ENCODE data around the gene INPP5D. TPM values are rescaled to one million over a fixed set of nuclear protein-coding genes. Genes with fewer than 3 reads are reported as not detected.

The INPP5D gene
- polyA plus RNA-seq, 1 donor (not counting 4 experiments of a cell fraction or from before 2014, with no cell fraction given), result 7.5 TPM

DNA sequence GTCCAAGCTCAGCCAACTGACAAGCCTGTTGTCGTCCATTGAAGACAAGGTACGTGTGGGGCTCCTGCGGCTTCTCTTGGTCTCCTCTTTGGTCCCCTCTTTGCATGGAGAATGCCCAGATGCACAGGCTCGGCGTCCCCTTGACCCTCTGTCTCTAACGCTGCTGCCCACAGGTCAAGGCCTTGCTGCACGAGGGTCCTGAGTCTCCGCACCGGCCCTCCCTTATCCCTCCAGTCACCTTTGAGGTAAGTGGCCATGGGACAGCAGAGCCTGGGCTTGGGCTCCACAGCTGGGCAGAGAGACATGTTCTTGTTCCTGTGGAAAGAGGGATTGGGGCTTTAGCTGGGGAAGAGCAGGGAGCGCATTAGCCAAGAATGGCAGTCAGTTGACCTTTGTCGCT is 86.1 kb downstream of the INPP5D start:
- Histone ChIP-seq H3K9me3 (ENCODE audit: control insufficient read depth, low read depth, low read length) (no peaks in the 10 kb centered on the region), H3K36me3 (ENCODE audit: control insufficient read depth in 2 of 2, extremely low read depth in 1 of 2, insufficient read depth in 2 of 2, low read length in 2 of 2) (peaks cover 14 to 15% of the 10 kb centered on the region in 2 experiments), H3K4me2 (ENCODE audit: control insufficient read depth, extremely low read depth, insufficient read depth, low read depth, low read length) (no peak overlapping the region), H3K4me1 (ENCODE audit: control insufficient read depth, extremely low read depth, insufficient read depth, low read length) (peaks cover 6% of the 10 kb centered on the region), H3K9ac (ENCODE audit: control insufficient read depth, extremely low read depth, insufficient read depth, low read length) (no peak overlapping the region), H2AFZ (ENCODE audit: control insufficient read depth, low read length) (no peak overlapping the region), H3K9me1 (ENCODE audit: control insufficient read depth, extremely low read depth, insufficient read depth, low read length) (no peaks in the 10 kb centered on the region), H3K27ac (ENCODE audit: control insufficient read depth, insufficient read depth, low read length) (no peak overlapping the region), H3K79me2 (ENCODE audit: control insufficient read depth, insufficient read depth, low read length) (peaks cover 33% of the 10 kb centered on the region), H4K20me1 (ENCODE audit: control insufficient read depth, extremely low read depth, insufficient read depth, low read length) (no peaks in the 10 kb centered on the region), H3K27me3 (ENCODE audit: control insufficient read depth, extremely low read depth, insufficient read depth, low read length) (no peaks in the 10 kb centered on the region), H3K4me3 (ENCODE audit: control insufficient read depth in 2 of 3, extremely low read depth in 1 of 3, insufficient read depth in 2 of 3, low read depth in 1 of 3, low read length in 3 of 3) (no peak overlapping the region)
- DNase-seq (ENCODE audit: low read depth, low spot score) (no peak), FAIRE-seq (no peak)
- dilution Hi-C loops (cut with MboI; ENCODE audit: extremely low pct_ligation_motif_present, low sequenced_read_pairs), result no loop called here
- TF ChIP-seq, protein P1, sequence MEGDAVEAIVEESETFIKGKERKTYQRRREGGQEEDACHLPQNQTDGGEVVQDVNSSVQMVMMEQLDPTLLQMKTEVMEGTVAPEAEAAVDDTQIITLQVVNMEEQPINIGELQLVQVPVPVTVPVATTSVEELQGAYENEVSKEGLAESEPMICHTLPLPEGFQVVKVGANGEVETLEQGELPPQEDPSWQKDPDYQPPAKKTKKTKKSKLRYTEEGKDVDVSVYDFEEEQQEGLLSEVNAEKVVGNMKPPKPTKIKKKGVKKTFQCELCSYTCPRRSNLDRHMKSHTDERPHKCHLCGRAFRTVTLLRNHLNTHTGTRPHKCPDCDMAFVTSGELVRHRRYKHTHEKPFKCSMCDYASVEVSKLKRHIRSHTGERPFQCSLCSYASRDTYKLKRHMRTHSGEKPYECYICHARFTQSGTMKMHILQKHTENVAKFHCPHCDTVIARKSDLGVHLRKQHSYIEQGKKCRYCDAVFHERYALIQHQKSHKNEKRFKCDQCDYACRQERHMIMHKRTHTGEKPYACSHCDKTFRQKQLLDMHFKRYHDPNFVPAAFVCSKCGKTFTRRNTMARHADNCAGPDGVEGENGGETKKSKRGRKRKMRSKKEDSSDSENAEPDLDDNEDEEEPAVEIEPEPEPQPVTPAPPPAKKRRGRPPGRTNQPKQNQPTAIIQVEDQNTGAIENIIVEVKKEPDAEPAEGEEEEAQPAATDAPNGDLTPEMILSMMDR (optimal IDR thresholded peaks at IDR 0.05 in 1 of 3, IDR thresholded peaks at IDR 0.05 in 1 of 3, conservative IDR thresholded peaks at IDR 0.05 in 1 of 3; ENCODE audit: extremely low read depth in 1 of 3, insufficient read depth in 2 of 3, low read length in 3 of 3), result no peak
- no peak for TF ChIP-seq EZH2 (IDR thresholded peaks at IDR 0.05; ENCODE audit: low read length)

DNA sequence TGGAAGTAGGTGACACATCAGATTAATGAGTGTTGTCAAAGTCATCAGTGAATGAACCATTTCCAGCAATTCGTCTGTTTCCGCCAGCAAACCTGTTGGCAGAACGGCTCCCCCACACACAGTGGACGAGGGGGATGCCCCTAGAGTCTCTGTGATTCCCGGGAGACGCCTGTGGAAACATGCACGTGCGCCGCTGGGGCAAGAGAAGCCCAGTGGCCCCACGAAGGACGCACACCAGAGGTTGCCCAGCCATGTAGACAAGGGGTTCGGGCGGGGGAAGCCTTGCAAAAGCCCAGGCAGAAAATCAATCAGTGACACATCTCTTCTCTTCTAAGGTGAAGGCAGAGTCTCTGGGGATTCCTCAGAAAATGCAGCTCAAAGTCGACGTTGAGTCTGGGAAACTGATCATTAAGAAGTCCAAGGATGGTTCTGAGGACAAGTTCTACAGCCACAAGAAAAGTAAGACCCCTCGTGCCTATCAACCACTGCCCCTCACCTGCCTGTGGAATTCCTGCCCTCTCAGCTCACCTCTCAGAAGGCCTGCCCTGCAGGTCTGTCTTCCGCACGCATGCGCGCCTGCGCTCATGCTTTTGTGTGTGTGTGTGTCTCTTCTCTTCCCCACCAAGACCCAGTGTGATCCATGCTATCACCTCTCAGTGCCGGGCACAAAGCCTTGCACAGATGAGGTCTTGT is 87.1 kb downstream of the INPP5D start:
- FAIRE-seq (no peak), DNase-seq (ENCODE audit: low read depth, low spot score) (no peak)
- H3K79me2 ChIP-seq (ENCODE audit: control insufficient read depth, insufficient read depth, low read length), result peaks cover 24% of the 10 kb centered on the region
- H3K9me3 ChIP-seq (ENCODE audit: control insufficient read depth, low read depth, low read length), result no peaks in the 10 kb centered on the region
- no peak overlapping the region for H3K4me3 ChIP-seq (ENCODE audit: control insufficient read depth in 2 of 3, extremely low read depth in 1 of 3, insufficient read depth in 2 of 3, low read depth in 1 of 3, low read length in 3 of 3)
- H3K9me1 ChIP-seq (ENCODE audit: control insufficient read depth, extremely low read depth, insufficient read depth, low read length), result no peaks in the 10 kb centered on the region
- TF ChIP-seq, protein P1 (optimal IDR thresholded peaks at IDR 0.05 in 1 of 3, IDR thresholded peaks at IDR 0.05 in 1 of 3, conservative IDR thresholded peaks at IDR 0.05 in 1 of 3; ENCODE audit: extremely low read depth in 1 of 3, insufficient read depth in 2 of 3, low read length in 3 of 3), result no peak
- no peak for TF ChIP-seq EZH2 (IDR thresholded peaks at IDR 0.05; ENCODE audit: low read length)
- dilution Hi-C loops (cut with MboI; ENCODE audit: extremely low pct_ligation_motif_present, low sequenced_read_pairs), result no loop called here
- peaks cover 3% of the 10 kb centered on the region for H3K4me1 ChIP-seq (ENCODE audit: control insufficient read depth, extremely low read depth, insufficient read depth, low read length)
- no peak overlapping the region for H3K9ac ChIP-seq (ENCODE audit: control insufficient read depth, extremely low read depth, insufficient read depth, low read length)
- H3K27me3 ChIP-seq (ENCODE audit: control insufficient read depth, extremely low read depth, insufficient read depth, low read length), result no peaks in the 10 kb centered on the region
- H3K36me3 ChIP-seq (ENCODE audit: control insufficient read depth in 2 of 2, extremely low read depth in 1 of 2, insufficient read depth in 2 of 2, low read length in 2 of 2), result peaks cover 14 to 15% of the 10 kb centered on the region in 2 experiments
- H3K4me2 ChIP-seq (ENCODE audit: control insufficient read depth, extremely low read depth, insufficient read depth, low read depth, low read length), result no peak overlapping the region
- no peak overlapping the region for H2AFZ ChIP-seq (ENCODE audit: control insufficient read depth, low read length)
- no peak overlapping the region for H3K27ac ChIP-seq (ENCODE audit: control insufficient read depth, insufficient read depth, low read length)
- no peaks in the 10 kb centered on the region for H4K20me1 ChIP-seq (ENCODE audit: control insufficient read depth, extremely low read depth, insufficient read depth, low read length)
